WI38 (cell line): Measurements from ENCODE around the gene PFDN1.
A peak's percentile ranks its signal among the peaks of the same experiment; 100 is the strongest.

ENCODE experiments used
- H3K4me3 ChIP-seq: 2 replicates; pipeline ENCODE4 v1.5.1; 2011; ENCODE audit warnings: low read depth, mild to moderate bottlenecking, control low read depth, low read length
- TF ChIP-seq, protein P1 (sequence below): IDR thresholded peaks from 2 replicates; pipeline ENCODE4 v1.5.1; 2012; ENCODE audit warnings: low read depth, mild to moderate bottlenecking, control low read depth, low read length

PFDN1 gene

DNA sequence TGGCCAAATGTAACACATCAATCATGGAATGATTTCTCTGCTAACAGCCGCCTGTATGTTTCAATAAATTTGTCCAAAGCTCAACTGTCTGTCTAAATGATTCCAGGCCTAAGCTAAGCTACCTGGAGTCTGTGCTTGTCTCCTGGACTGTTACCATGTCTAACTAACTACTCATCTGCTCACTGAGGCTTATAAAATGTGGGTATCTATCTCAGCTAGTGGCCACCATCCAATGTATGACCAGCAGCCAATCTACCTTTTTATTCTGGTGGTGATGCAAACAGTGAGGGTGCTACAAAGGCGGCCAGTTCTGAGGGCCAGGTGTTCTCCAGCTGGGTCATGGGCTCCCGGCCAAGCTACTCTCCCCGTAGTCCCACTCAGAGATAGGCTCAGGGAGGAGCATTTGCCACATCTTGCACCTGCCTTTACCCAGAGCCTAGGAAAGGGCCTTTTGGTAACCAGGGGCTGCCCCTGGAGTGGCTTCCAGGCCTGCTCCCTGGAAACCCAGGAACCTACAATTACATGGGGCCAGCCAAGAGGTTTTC lies 59.1 kb downstream of the PFDN1 start:
- H3K4me3 ChIP-seq, result no peak overlapping the region
- TF ChIP-seq, protein P1, sequence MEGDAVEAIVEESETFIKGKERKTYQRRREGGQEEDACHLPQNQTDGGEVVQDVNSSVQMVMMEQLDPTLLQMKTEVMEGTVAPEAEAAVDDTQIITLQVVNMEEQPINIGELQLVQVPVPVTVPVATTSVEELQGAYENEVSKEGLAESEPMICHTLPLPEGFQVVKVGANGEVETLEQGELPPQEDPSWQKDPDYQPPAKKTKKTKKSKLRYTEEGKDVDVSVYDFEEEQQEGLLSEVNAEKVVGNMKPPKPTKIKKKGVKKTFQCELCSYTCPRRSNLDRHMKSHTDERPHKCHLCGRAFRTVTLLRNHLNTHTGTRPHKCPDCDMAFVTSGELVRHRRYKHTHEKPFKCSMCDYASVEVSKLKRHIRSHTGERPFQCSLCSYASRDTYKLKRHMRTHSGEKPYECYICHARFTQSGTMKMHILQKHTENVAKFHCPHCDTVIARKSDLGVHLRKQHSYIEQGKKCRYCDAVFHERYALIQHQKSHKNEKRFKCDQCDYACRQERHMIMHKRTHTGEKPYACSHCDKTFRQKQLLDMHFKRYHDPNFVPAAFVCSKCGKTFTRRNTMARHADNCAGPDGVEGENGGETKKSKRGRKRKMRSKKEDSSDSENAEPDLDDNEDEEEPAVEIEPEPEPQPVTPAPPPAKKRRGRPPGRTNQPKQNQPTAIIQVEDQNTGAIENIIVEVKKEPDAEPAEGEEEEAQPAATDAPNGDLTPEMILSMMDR, result no peak

DNA sequence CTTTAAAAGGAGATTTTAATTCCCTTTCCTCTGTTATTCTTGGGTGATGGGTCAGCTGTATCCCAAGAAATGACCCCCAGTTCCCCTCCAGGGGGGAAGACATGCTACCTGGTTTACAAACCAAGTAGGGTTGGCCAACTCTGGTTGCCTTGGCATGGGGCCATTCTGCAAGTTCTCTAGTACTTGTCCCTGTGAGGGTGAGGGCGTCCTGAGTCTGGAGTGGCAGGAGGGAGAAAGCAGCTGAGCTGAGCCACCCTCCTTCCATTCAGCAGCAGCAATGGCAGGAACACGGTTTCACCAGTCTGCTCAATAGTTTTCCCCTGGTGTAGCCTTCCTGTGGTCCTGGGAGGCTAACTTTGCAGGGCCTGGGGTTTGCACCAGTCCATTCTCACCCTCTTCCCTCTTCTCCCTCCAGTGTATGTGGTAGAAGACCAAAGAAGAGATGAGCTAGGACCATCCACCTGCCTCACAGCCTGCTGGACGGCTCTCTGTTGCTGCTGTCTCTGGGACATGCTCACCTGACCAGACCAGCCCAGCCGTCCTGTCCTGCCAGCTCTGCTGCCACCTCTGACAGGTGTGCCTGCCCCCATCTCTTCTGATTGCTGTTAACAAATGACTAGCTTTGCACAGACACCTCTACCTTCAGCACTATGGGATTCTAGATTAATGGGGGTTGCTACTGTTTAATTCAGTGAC lies 59.9 kb downstream of the PFDN1 start:
- no peak overlapping the region for H3K4me3 ChIP-seq
- TF ChIP-seq, protein P1, result no peak

DNA sequence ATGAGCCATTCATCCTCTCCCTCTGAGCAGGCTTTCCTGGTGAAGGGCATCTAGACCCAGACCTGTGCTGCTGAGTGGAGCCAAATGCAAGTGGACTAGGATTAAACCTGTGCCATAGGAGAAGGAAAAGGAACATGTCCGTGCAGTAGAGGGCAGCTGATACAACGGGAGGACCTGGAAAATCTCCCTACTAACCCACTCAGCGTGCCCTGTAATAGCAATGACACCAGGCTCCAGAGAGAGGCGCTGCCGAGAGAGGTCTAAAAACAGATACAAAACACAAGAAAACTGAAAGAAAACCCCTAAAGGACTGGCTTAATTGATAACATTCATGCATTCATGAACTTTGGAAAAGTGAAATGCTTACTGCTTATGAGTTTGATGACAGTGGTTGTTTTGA lies 60.8 kb downstream of the PFDN1 start:
- TF ChIP-seq, protein P1, result no peak
- H3K4me3 ChIP-seq, result no peak overlapping the region

DNA sequence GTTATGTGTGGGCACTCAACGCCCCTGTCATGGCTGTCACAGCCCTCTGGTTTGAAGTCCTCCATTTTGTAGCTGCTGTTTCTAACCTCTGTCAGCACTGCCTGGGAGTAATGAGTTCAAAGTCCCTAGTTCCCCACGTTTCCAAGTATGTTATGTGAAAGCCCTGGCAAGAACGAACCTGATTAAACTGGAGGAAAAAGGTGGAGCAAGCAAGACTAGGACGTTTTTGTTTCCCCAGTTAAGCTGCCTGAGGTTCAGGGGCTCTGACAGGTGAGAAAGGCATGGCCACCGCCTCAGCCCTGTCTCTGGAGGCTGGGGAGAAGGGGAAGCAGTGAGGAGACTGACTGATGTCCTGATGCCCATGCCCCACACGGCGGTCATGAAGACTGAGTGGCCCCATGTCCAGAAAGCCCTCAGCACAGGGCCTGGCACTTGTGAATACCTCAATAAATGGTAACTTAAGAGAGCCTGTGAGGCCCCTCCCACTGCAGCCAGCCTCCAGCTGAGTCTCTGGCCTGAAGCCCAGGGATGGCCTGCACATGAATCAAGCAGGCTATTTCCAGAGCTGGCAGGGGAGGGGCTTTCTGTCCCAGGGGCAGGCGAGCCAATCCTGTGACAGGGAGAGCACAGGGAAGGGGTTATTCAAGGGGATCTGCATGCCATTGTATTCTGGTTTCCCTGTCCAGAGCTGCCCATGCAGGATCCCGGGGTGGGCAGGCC lies 61.8 kb downstream of the PFDN1 start:
- H3K4me3 ChIP-seq, result no peak overlapping the region
- TF ChIP-seq, protein P1, result no peak

DNA sequence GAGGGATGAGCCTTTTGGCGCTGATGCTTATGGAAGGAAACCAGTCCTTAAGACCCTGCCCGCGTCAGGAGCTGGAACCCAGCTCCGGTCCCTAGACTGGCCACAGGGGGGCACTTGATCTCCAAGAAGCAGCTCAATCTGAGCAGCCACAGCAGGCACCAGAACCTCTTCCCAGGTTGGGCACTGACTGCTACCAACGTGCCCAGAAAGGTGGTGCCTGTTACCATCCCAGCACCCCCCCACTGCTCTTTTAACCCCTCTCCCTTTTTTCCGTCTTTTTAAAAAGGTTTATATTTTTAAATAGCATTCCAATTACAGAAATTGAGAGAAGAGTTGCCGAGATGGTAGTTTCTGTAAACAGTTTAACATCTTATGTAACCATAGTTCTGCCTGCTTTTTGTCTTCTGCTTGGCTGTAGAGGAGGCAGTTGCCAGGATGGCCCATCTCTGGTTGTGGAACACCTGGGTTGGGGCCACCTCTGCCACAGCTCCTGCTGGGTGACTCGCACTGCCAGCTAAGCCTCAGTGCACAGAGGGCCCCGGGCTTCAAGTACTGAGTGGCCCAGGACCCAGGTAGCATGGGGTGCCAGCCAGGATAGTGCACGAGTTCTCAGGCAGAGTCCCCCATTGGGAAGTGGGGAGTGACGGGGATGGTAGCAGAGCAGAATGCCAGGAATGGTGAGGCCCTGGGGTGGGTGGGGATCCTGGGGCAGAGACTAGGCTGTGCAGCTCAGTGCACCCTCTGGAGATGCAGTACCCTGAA lies 62.8 kb downstream of the PFDN1 start:
- TF ChIP-seq, protein P1, result peak; percentile 68
- H3K4me3 ChIP-seq, result no peak overlapping the region

DNA sequence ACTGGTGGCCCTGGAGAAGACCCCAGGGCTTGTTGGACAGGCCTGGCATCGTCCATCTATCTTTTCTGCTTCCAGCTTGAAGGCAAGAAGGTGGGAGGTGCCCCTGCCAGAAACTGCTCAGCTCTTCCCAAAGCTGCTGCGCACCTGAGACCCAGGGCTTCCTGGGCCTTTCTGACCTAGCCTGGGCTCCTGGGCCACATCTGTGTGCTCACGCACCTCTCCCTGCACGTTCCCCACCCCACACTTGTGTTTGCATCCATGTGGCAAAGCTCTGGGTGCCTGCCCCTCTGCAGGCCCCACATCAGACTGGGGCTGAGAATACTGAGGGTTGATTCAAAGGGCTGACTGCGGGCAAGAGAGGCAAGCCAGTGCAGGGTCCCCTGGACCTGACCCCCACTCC lies 63.4 kb downstream of the PFDN1 start:
- TF ChIP-seq, protein P1, result no peak
- H3K4me3 ChIP-seq, result no peak overlapping the region
